Tibial nerve (tissue), 4 donors: ENCODE measurements around the gene CSNK1G3. TPM values are rescaled to one million over a fixed set of nuclear protein-coding genes. Genes with fewer than 3 reads are reported as not detected.

ENCODE experiments used
- DNase-seq, 2 donors: peaks; one replicate each; pipeline ENCODE4 v3.0.0-alpha.2; 2019; ENCODE audit warnings: low spot score in 2 of 2
- H3K27ac ChIP-seq, 4 donors: fragments of 200-600 bp; sonication (generic) in 3 of 4; one replicate each; pipeline ENCODE4 v1.5.1; 2017 to 2019; ENCODE audit warnings: mild to moderate bottlenecking in 1 of 4
- H3K27me3 ChIP-seq, 2 donors: fragments of 200-600 bp; sonication (generic) in 1 of 2; one replicate each; pipeline versions ENCODE4 v1.5.1 to v1.6.0; 2017 to 2019
- H3K36me3 ChIP-seq, 3 donors: fragments of 200-600 bp; sonication (generic); one replicate each; pipeline ENCODE4 v1.5.1; 2018 to 2019
- H3K4me1 ChIP-seq, 4 donors: fragments of 200-600 bp; sonication (generic) in 3 of 4; one replicate each; pipeline ENCODE4 v1.5.1; 2017 to 2019
- H3K4me3 ChIP-seq, 4 donors: fragments of 200-600 bp; sonication (generic) in 3 of 4; one replicate each; pipeline ENCODE4 v1.5.1; 2017 to 2019; ENCODE audit warnings: mild to moderate bottlenecking in 1 of 4, moderate library complexity in 1 of 4
- H3K9me3 ChIP-seq, 4 donors: fragments of 200-600 bp; sonication (generic) in 3 of 4; one replicate each; pipeline ENCODE4 v1.5.1; 2017 to 2019
- EP300 ChIP-seq, 2 donors: sonication (generic); formaldehyde crosslinking; IDR thresholded peaks; one replicate each; pipeline ENCODE4 v1.6.1; 2017; ENCODE audit warnings: antibody characterized with exemption in 2 of 2, mild to moderate bottlenecking in 1 of 2
- WGBS, 2 donors: methylation state at CpG; one replicate each; pipeline ENCODE4 v1.1.5; 2018; 5-methylcytosine and 5-hydroxymethylcytosine counted together
- total RNA-seq, 4 donors: library from RNA; depleted of rRNA; stranded (reverse); fragments of >200 nt; gene quantifications; one replicate each; pipeline ENCODE4 v1.1.0, GENCODE V29; 2016

Gene CSNK1G3
- total RNA-seq, 4 donors from 2014 or later, result 34.5 to 48.1 (median 39.5) TPM

GRCh38 chr5:123665822-123666371, 153.9 kb downstream of the CSNK1G3 start:
- no peak for TF ChIP-seq EP300 (IDR thresholded peaks at IDR 0.05)
- Histone ChIP-seq H3K9me3 (peaks cover 0 to 26% (median 9%) of the 10 kb centered on the region in 4 donors), H3K27me3 (no peaks in the 10 kb centered on the region), H3K4me1 (peaks cover 0 to under 1% (median 0%) of the 10 kb centered on the region in 4 donors), H3K4me3 (no peak overlapping the region), H3K27ac (no peak overlapping the region), H3K36me3 (no peaks in the 10 kb centered on the region)
- WGBS, 2 donors, result 96 to 97% methylated on average over 2 of the region's 2 CpGs
- DNase-seq, result no peak

Other genes starting within 250 kb of the CSNK1G3 start
- 10 to 100 TPM; 15.9 to 31.5 (median 23.6) TPM for gene CEP120, start 88.8 kb upstream of the CSNK1G3 start, total RNA-seq